Vagina (tissue), 2 donors: Measurements from ENCODE around the gene OGN.

ENCODE experiments used
- POLR2AphosphoS5 ChIP-seq, 2 donors: sonication (generic); formaldehyde crosslinking; IDR thresholded peaks; one replicate each; pipeline ENCODE4 v1.9.0; 2017; ENCODE audit warnings: antibody characterized with exemption in 2 of 2, mild to moderate bottlenecking in 2 of 2, low read depth in 1 of 2; ENCODE audit not compliant: insufficient read depth in 1 of 2
- TF ChIP-seq, protein P1 (sequence below), 3 experiments: fragments of 450-650 bp in 2 of 3; fragments of 200-600 bp in 1 of 3; sonication (generic) in 1 of 3; IDR thresholded peaks; one replicate each; pipeline ENCODE4 v1.5.1; 2017 to 2019; ENCODE audit warnings: antibody characterized with exemption in 3 of 3, mild to moderate bottlenecking in 2 of 3, moderate library complexity in 2 of 3

- TF ChIP-seq POLR2AphosphoS5 (IDR thresholded peaks at IDR 0.05; ENCODE audit: insufficient read depth in 1 of 2, low read depth in 1 of 2): no peak
- TF ChIP-seq, protein P1, sequence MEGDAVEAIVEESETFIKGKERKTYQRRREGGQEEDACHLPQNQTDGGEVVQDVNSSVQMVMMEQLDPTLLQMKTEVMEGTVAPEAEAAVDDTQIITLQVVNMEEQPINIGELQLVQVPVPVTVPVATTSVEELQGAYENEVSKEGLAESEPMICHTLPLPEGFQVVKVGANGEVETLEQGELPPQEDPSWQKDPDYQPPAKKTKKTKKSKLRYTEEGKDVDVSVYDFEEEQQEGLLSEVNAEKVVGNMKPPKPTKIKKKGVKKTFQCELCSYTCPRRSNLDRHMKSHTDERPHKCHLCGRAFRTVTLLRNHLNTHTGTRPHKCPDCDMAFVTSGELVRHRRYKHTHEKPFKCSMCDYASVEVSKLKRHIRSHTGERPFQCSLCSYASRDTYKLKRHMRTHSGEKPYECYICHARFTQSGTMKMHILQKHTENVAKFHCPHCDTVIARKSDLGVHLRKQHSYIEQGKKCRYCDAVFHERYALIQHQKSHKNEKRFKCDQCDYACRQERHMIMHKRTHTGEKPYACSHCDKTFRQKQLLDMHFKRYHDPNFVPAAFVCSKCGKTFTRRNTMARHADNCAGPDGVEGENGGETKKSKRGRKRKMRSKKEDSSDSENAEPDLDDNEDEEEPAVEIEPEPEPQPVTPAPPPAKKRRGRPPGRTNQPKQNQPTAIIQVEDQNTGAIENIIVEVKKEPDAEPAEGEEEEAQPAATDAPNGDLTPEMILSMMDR (IDR thresholded peaks at IDR 0.05): no peak
These were observed 44.9 kb downstream of the OGN start for GRCh38 chr9:92359394-92359995.
